H1 (cell line): ENCODE data around the gene OPCML.

Experiments used
- CTCF ChIP-seq, 3 experiments: IDR thresholded peaks; 1 replicate in 2 of 3; 2 replicates in 1 of 3; pipeline versions ENCODE4 v1.5.1 to v1.6.1; 2011; ENCODE audit warnings: low read length in 3 of 3, mild to moderate bottlenecking in 3 of 3, inconsistent platforms in 2 of 3, low read depth in 1 of 3, moderate library complexity in 1 of 3; ENCODE audit not compliant: insufficient read depth in 1 of 3; ENCODE audit errors: control extremely low read depth in 1 of 3
- KDM1A ChIP-seq: fragments of 200-600, 300-600 bp; sonication (generic); IDR thresholded peaks from 2 replicates; pipeline ENCODE4 v1.7.1; 2016; ENCODE audit warnings: mild to moderate bottlenecking, low read length, borderline replicate concordance
- POLR2A ChIP-seq, 2 experiments: IDR thresholded peaks; 1 replicate in 1 of 2; 2 replicates in 1 of 2; pipeline ENCODE4 v1.6.1; 2011; ENCODE audit warnings: low read depth in 2 of 2, low read length in 2 of 2, mild to moderate bottlenecking in 2 of 2; ENCODE audit errors: control extremely low read depth in 1 of 2
- RBBP5 ChIP-seq: IDR thresholded peaks from 2 replicates; pipeline ENCODE4 v1.7.1; 2012; ENCODE audit warnings: low read depth, mild to moderate bottlenecking, inconsistent platforms, low read length, moderate library complexity, borderline replicate concordance
- SP1 ChIP-seq: IDR thresholded peaks from 2 replicates; pipeline ENCODE4 v1.6.1; 2011; ENCODE audit warnings: low read depth, low read length
- TAF7 ChIP-seq: optimal IDR thresholded peaks from 2 replicates; pipeline ENCODE3; 2011; ENCODE audit warnings: low read depth, mild to moderate bottlenecking, inconsistent platforms, low read length, moderate library complexity, borderline replicate concordance

GRCh38 chr11:132670921-132671675, 861.2 kb downstream of the OPCML start:
- no peak for TF ChIP-seq TAF7
- TF ChIP-seq CTCF (IDR thresholded peaks at IDR 0.05; ENCODE audit: control extremely low read depth in 1 of 3, insufficient read depth in 1 of 3, low read depth in 1 of 3, low read length in 3 of 3): no peak
- no peak for TF ChIP-seq SP1
- no peak for TF ChIP-seq POLR2A (IDR thresholded peaks at IDR 0.05; ENCODE audit: control extremely low read depth in 1 of 2, low read depth in 2 of 2, low read length in 2 of 2)
- no peak for TF ChIP-seq RBBP5
- no peak for TF ChIP-seq KDM1A
